GM21447 (cell line): ENCODE data around the gene ARAP3.

Source experiments
- ATAC-seq: cut with Tn5 transposase; IDR thresholded peaks from one replicate; pipeline ENCODE4 v1.9.1; 2021; ENCODE audit not compliant: unreplicated experiment

ARAP3 gene

DNA sequence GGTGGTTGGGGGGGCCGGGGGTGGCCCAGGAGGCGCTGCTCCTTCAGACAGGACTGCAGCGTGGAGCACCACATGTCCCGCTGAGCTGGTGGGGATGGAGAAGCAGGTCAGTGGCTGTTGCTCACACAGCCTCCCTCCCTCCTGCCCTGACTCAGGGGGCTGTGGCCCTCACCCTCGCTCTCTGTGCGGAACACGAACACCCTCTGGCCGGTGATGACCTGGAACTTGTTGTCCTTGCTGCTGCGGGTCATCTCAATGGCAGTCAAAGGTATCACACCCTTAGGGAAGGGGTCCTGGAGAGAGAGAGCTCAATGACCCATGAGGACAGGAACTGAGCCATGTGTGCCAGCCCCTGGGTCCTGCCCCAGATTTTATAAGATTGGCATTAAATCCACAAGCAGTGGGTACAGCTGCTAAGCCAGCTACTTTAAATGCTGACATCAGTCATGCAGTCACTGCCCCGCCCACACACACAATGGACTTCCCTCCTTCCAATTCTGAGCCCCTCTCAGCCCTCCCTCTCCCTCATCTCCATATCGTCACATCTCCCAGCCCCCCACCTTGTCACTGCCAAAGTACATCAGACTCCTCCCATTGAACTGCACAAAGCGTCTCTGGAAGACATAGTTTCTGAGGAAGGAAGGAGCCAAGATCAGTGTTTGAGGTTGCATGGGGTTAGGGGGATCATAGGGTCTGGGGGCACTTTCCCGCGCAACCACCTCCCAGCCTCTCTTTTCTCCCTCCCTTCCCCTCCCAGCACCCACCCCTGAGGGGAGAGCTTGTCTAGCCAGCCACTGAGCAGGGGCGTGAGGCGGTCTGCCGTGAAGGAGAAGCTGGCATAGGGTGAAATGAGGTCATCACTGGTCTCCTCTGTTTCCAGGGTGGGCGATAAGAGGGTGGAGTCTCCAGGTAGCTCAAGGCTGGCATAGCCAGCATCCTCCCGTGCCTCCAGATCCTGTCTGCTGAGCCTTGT, 8.9 kb downstream of the ARAP3 start:
- ATAC-seq = no peak

- no peak for ATAC-seq
Measured at GRCh38 chr5:141672071-141672840, 9.8 kb downstream of the ARAP3 start.

GRCh38 chr5:141669520-141669919, 12.5 kb downstream of the ARAP3 start:
- no peak for ATAC-seq

GRCh38 chr5:141668601-141669265, 13.3 kb downstream of the ARAP3 start:
- no peak for ATAC-seq

DNA sequence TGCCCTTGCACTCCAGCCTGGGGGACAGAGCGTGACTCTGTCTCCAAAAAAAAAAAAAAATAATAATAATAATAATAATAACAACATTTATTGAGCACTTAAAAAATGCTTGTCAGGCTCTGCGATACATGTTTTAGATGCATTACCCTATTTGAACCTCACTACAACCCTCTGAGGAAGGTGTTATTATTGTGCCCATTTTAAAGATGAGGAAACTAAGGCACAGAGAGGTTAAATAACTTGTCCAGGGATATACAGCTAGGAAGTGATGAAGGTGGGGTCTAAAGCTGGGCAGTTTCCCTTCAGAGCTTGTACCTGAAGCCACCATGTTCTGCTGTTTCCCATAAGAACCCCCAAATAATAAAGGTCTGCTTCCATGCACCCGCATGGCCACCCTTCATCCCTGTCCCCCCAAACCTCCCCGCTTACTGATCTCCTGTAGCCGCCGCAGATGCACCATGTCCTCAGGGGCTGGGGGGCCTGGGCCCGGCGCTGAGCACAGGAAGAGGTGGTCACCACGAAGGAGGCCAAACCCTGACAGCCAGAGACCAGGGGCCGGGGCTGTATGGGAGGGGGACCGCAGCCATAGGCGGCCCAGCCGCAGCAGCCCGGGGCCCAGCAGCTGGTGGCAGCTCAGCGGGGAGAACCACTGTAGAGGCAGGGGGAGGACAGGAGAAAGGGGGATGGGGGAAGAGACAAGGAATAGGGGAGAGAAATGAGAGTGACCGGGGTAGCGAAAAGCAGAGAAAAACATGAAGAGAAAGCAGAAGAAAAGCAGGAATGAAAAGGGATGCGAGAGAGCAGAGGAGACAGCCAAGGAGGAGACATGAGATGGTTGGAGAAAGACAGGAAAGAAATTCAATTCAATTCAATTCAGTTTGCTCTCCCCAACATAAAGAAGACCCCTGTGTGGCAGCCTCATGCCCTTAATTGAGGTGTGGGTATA, 15.8 kb downstream of the ARAP3 start:
- no peak for ATAC-seq

DNA sequence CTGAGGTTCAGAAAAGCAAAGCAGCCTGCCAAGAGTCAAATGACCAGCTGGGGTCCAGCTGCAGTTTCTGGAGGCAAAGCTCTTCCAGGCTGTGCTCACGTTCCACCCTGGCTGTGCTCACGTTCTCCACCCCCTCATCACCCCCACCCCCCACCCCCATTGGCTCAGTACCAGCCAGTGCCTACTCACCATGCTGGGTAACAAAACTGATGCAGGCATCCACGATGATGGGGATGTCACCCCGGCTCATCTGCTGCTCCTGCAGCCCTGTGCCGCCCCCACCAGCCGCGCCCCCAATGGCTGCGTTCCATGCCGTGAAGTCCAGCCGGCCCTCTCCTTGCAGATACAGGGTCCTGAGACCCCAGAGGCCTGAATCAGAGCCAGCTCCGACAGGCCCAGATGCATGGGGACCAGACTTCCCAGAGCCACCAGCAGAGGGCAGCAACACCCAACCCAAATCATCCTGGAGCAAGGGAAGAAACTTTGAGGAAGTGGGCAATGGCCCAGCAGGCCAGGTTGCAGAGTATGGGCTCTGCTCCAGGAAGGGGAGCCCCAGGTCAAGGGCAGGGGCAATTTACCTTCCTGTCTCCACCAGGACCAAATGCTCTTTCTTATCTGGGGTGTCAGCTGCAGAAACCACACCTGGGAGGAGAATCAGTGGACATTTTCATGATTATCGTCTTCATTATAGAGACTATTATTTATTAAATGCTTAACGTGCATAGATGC, 17.1 kb downstream of the ARAP3 start:
- peak; percentile 95 for ATAC-seq

DNA sequence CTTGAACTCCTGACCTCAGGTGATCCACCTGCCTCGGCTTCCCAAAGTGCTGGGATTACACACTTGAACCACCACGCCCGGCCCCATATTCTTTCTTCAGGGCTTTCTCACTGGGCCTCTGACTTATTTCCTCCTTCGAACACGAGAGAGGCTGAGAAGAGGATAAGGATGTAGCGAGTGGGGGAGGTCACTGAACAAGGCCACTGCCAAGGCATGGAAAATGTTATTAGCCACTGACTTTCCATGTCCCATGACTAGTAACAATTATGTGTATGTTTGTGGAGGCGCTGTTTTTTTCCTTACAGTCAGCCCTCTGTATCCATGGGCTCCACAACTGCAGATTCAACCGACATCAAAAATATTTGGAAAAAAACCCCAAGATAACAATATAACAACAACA, 18.5 kb downstream of the ARAP3 start:
- ATAC-seq = no peak

DNA sequence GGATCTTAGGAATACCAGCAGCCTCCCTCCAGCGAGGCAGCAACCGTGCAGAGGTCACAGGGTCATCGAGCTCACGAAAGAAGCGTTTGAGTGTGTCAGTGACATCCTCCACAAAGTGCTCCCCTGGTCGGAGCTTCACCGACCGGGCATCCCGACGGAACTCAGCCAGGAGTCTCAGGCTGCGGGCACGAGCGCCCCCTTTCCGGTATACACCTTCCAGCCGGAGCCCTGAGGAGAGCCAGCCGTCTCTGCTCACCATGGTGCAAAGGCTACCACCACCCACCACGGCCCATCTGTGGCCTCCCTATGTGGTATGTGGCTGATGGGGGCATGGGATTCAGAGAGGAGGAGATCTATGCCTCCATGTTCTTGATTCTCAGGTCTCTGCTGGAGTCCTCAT, 20.0 kb downstream of the ARAP3 start:
- no peak for ATAC-seq

- peak; percentile 62 for ATAC-seq
Measured at GRCh38 chr5:141657937-141658545, 24.0 kb downstream of the ARAP3 start.

- ATAC-seq = no peak
Measured at GRCh38 chr5:141657404-141657803, 24.6 kb downstream of the ARAP3 start.

DNA sequence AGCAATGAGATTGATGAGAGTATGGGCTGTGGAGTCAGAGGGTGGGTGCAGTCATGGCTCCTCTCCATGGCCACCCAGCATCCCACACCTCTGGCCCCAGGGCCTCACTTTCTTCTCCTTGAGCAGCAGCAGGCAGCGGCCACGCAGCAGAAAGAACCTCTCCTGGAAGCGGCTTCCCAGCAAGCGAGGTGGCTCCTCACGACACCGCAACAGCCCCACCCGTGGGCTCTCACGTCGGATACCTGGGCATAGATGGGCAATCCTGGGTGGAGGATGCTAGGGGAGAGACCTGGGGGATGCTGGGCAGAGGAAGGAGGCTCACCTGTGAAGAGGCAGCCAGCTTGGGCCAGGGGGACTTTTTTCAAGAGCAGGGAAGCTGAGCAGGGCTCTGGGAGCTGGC, 25.6 kb downstream of the ARAP3 start:
- no peak for ATAC-seq

DNA sequence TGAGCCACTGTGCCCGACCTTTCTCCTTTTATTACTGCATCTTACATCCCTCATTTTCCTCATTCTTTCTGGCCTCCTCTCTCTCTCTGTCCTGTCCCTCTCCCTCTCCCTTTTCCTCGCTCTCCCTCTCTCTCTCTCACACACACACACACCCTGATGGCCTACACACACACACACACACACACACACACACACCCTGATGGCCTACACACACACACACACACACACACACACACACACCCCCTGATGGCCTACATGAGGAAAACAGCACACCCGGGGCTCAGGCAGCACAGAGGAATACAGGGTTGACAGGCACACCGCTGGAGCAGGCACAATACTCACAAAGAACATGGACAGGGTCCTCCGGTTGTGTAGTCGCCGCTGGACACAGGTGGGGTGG, 27.0 kb downstream of the ARAP3 start:
- no peak for ATAC-seq

DNA sequence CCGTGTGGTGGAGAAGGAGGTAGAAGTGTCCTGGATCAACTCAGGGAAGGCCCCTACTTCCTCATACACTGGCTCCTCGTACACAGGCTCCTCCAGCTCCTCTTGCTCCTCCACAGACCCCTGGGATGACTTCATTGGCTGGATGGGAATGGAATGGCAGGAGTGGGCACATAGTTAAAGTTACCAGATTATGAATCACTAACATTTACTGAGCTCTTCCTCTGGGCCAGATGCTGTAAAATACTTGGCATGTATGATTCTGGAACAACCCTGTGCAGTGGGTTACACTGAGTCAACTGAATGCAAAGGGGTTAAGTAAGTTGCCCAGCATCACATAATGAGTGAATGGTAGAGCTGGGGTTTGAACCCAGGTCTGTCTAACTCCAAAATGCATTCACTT, 27.7 kb downstream of the ARAP3 start:
- ATAC-seq = no peak

DNA sequence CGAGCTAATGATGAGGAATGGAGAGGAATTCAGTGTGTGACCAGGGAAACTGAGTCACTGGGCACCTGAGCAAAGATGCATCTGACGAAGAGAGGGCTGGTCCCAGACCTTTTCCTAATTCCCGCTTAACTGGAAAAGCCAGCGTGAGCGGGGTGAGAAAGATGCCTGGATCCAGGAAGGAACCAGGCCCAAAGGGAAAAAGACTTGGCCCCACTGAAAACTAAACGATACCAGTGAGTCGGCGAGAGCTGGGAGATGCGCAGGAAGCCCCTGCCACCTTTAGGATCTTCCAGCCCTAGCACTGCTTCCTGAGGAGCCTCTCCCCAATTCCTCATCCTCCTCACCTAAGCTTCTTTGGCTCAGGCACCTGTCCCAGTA, 30.3 kb downstream of the ARAP3 start:
- peak; percentile 5 for ATAC-seq

- peak; percentile 95 for ATAC-seq
Measured at GRCh38 chr5:141650851-141651727, 30.9 kb downstream of the ARAP3 start, which contains the start of gene FCHSD1. Gene FCHSD1 (minus strand): TSS chr5:141651418. CDS start chr5:141651368, 50 bp downstream.

DNA sequence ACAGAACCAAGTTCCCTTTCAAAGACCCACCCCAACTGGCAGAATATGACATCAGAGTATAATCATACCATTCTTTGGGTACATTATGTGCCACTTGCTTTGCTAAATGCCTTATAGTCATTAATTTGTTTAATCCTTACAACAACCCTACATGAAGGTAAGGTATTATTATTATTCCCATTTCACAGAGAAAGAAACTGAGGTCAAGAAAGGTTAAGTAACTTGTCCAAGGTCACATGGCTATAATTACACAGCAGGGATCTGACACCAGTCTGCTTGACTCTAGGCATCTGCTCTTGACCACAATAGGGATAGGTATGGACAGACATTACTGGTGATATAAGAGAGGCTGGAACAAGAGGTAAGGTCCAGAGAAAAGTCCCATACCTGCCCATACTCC, 32.1 kb downstream of the ARAP3 start:
- ATAC-seq = no peak

DNA sequence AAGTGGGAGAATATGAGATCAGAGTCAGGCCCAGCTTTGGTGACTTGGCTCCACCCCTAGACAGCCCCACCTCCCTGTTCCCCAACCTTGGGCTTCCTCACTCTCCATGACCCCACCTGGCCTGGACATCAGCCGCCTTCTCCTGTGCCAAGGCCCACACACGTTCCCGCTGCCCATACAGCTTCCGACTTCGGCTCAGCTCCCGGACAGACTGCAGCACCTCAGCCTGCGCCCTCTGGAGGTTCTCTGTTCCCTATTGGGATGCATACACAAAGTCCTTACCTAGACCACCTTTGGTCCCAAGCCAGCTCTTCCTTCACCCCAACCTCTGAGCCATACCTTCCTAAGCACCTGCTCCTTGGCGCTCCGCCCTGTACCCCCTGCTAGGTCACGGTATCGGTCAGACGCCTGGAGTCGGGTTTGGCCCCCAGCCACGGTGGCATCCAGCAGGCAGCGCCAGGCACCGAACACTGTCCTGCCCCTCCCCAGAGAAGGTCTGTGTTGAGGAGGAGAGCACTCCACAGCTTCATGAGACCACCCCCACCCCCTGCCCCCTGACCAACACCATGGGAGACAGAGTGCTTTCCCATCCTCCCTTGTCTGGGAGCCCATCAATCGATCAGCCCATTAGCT, 32.9 kb downstream of the ARAP3 start:
- ATAC-seq = no peak

DNA sequence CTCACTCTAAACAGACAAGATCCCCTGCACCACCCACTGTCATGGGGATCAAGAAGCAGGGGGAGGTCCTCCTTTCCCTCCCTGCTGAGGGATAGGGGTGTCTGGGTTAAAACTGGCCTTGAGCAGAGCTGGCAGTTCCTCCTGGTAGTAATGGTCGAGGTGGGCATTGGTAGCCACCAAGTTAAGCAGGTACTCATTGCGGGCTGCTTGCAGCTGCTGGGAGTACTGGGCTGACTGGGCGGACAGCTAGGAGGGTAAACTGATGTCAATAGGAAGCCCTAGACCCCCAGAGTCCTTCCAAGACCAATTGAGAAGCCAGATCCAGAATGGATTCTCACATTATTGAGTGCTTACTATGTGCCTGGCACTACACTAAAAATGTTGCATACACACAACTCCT, 34.2 kb downstream of the ARAP3 start:
- ATAC-seq = no peak
